HG03280 (cell line): Measurements from ENCODE around the gene LRRC43.
"Not testable (repeated sequence)": the region's sequence is repeated elsewhere in the genome, so short reads cannot be mapped to it uniquely, and the experiment has no call there.

ENCODE experiments used
- ATAC-seq: cut with Tn5 transposase; IDR thresholded peaks from one replicate; pipeline ENCODE4 v1.9.1; 2021; ENCODE audit warnings: mild to moderate bottlenecking, moderate library complexity; ENCODE audit not compliant: unreplicated experiment

Gene LRRC43

GRCh38 chr12:122155705-122156104 lies 27.2 kb upstream of the LRRC43 start:
- no peak for ATAC-seq

- no peak for ATAC-seq
These were observed 24.1 kb upstream of the LRRC43 start for GRCh38 chr12:122158700-122159285.

- ATAC-seq = no peak
These were observed 23.0 kb upstream of the LRRC43 start for GRCh38 chr12:122159882-122160281.

- ATAC-seq = no peak
These were observed 22.2 kb upstream of the LRRC43 start for GRCh38 chr12:122160761-122161160.

- no peak for ATAC-seq
These were observed 21.2 kb upstream of the LRRC43 start for GRCh38 chr12:122161682-122162081.

- ATAC-seq = no peak
These were observed 19.9 kb upstream of the LRRC43 start for GRCh38 chr12:122162976-122163375.

GRCh38 chr12:122166422-122167349 lies 16.2 kb upstream of the LRRC43 start:
- peak; percentile 70 for ATAC-seq

- ATAC-seq = no peak
These were observed 15.5 kb upstream of the LRRC43 start for GRCh38 chr12:122167356-122167925.

- ATAC-seq = no peak
These were observed 14.4 kb upstream of the LRRC43 start for GRCh38 chr12:122168492-122168891.

GRCh38 chr12:122171399-122171798 lies 11.5 kb upstream of the LRRC43 start:
- no peak for ATAC-seq

- no peak for ATAC-seq
These were observed 10.5 kb upstream of the LRRC43 start for GRCh38 chr12:122172262-122172939.

- no peak for ATAC-seq
These were observed 8.6 kb upstream of the LRRC43 start, which contains the start of gene IL31 for GRCh38 chr12:122174155-122174845. Gene IL31 (minus strand): TSS chr12:122174221. CDS start chr12:122174172, 49 bp downstream.

- ATAC-seq = not testable (repeated sequence)
These were observed 6.5 kb upstream of the LRRC43 start for GRCh38 chr12:122176473-122176872.

GRCh38 chr12:122183588-122183940 lies 641 bp downstream of the LRRC43 start:
- ATAC-seq = no peak

GRCh38 chr12:122184517-122184916 lies 1.6 kb downstream of the LRRC43 start:
- no peak for ATAC-seq

GRCh38 chr12:122185079-122185478 lies 2.2 kb downstream of the LRRC43 start:
- no peak for ATAC-seq

- no peak for ATAC-seq
These were observed 2.7 kb downstream of the LRRC43 start for GRCh38 chr12:122185494-122186082.

GRCh38 chr12:122187466-122187865 lies 4.5 kb downstream of the LRRC43 start:
- ATAC-seq = no peak

GRCh38 chr12:122189626-122190475 lies 6.9 kb downstream of the LRRC43 start:
- no peak for ATAC-seq
